Stimulated activated CD4-positive, alpha-beta T cell treated with anti-CD3 and anti-CD28 coated beads, Interleukin-1b, Interleukin-23, amount 100 ng/mL, for 4 hours (primary cell): ENCODE measurements around the gene B4GALT2.
A peak's percentile ranks its signal among the peaks of the same experiment; 100 is the strongest.

ENCODE experiments used
- DNase-seq, 2 donors: peaks; one replicate each; pipeline ENCODE4 v3.0.0-alpha.2; 2020; ENCODE audit warnings: low read depth in 2 of 2

Gene B4GALT2

GRCh38 chr1:43969746-43970466 lies 9.1 kb upstream of the B4GALT2 start, which contains the start of gene DPH2:
Gene DPH2 (plus strand): TSS chr1:43970010. CDS start chr1:43970176, 166 bp downstream.
- peak; percentile 91 to 94 for DNase-seq

GRCh38 chr1:43970502-43970901 lies 8.5 kb upstream of the B4GALT2 start:
- DNase-seq: no peak

GRCh38 chr1:43970911-43971310 lies 8.1 kb upstream of the B4GALT2 start:
- DNase-seq: no peak

DNA sequence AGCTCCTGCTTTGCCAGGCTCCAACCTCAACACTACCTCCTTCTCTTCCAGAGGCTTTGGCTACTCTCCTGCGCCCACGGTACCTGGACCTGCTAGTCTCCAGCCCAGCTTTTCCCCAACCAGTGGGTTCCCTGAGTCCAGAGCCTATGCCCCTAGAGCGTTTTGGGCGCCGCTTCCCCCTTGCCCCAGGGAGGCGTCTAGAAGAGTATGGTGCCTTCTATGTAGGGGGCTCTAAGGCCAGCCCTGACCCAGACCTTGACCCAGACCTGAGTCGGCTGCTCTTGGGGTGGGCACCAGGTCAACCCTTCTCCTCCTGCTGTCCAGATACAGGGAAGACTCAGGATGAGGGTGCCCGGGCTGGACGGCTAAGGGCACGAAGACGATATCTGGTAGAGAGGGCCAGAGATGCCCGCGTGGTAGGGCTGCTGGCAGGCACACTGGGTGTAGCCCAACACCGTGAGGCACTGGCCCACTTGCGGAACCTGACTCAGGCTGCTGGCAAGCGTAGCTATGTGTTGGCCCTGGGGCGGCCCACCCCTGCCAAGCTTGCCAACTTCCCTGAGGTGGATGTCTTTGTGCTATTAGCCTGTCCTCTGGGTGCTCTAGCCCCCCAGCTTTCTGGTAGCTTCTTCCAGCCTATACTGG lies 7.6 kb upstream of the B4GALT2 start:
- DNase-seq: no peak

DNA sequence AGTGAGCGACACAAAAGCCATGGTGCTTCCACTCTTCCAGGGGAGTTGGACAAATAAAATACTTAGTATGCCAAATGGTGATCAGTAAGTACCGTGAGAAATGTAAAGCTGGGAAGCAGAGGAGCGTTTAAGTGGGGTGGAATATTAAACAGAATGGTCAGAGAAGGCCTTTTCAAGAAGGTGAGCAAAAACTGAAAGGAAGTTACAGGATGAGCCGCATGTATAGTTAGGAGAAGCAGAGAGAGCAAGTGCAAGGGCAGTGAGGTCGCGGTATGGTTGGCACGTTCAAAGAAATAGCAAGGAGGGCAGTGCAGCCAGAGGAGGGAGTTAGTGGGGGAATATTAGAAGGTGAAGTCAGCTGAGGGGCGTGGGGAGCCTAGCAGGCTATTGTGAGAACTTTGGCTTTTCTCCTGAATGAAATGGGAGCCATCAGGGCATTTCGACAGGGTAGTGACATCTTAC lies 5.0 kb upstream of the B4GALT2 start:
- DNase-seq: no peak

DNA sequence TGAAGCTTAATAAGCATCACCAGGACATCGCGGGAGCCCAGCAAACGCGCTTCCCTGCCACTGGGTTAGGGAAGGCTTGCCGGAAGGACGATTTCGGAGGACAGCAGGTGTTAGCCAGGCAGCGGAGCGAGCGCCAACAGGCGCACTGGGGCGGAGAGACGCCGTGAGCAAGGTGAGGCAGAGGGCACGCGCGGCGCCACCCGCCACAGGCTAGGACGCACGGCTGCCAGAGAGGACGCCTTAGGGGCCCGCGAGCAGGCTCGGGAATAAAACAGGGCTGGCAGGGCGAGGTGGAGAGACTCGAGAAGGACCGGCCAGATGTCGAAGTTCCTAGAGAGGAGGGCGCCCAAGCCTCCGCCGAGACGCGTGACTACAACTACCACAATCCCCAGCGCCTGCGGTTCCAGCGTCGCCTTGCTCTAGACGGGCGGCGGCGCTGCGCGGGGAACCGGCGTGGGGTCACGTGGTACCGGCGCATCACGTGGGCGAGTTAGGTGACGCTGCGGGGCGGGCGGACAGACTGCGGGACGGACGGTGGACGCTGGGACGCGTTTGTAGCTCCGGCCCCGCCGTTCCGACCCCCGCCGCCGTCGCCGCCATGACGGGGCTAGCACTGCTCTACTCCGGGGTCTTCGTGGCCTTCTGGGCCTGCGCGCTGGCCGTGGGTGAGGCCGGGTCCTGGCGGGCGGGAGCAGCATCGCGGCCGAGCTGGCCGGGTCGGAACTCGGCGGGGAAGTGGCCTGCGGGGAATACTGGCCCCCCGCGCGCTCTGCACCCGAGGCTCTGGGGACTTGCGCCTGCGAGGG lies 4.4 kb upstream of the B4GALT2 start, which contains the start of gene ATP6V0B:
TSS of gene ATP6V0B (plus strand) at position 518 of the 806 bp plus-strand sequence. CDS start at position 599, 81 bp downstream.
- DNase-seq: peak; percentile 91 to 96

- DNase-seq: no peak
Measured at GRCh38 chr1:43975249-43975961, 3.6 kb upstream of the B4GALT2 start.

DNA sequence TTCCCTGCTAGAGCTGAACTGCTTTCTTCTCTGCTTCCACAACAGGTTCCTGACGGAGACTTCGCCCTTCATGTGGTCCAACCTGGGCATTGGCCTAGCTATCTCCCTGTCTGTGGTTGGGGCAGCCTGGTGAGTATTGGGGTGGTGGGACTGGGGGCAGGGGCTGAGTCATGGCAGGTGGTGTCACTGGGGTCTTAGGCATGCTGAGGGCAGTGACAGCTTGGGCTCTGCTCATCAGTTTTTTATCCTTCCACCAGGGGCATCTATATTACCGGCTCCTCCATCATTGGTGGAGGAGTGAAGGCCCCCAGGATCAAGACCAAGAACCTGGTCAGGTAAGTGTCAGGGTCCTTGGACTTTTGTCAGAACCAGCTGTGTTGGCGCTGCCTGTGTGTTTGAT lies 3.0 kb upstream of the B4GALT2 start:
- DNase-seq: no peak

DNA sequence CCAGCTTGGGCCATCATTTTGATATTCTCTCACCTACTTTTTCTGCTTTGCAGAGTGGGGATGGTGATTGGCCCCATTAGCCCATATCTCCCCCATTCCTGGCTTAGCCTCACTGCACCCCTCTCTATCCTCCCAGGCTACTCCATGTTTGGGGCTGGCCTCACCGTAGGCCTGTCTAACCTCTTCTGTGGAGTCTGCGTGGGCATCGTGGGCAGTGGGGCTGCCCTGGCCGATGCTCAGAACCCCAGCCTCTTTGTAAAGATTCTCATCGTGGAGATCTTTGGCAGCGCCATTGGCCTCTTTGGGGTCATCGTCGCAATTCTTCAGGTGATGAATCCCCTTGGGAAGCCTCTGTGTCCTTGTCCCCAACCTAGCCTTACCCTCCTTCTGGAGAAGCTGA lies 2.1 kb upstream of the B4GALT2 start:
- DNase-seq: no peak

GRCh38 chr1:43977376-43978263 lies 1.4 kb upstream of the B4GALT2 start:
- no peak for DNase-seq

DNA sequence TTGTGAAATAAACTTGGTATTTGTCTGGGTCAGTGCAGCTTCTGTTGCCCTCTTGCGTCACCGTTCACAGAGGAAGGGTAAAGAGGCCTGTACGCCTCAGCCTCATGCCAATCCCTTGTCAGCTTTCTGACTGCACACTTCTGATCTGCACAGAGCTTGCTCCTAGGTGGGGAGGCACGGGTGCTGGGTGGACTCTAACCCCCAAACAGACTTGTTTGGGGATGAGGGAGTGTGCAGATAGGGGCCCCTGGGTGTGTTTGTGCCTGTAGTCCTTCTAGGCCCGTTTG lies 803 bp upstream of the B4GALT2 start:
- DNase-seq: no peak

GRCh38 chr1:43979261-43979527 lies 184 bp downstream of the B4GALT2 start:
- no peak for DNase-seq

GRCh38 chr1:43979528-43980254 lies 681 bp downstream of the B4GALT2 start:
- peak in 1 of 2 donors; percentile 22 for DNase-seq

DNA sequence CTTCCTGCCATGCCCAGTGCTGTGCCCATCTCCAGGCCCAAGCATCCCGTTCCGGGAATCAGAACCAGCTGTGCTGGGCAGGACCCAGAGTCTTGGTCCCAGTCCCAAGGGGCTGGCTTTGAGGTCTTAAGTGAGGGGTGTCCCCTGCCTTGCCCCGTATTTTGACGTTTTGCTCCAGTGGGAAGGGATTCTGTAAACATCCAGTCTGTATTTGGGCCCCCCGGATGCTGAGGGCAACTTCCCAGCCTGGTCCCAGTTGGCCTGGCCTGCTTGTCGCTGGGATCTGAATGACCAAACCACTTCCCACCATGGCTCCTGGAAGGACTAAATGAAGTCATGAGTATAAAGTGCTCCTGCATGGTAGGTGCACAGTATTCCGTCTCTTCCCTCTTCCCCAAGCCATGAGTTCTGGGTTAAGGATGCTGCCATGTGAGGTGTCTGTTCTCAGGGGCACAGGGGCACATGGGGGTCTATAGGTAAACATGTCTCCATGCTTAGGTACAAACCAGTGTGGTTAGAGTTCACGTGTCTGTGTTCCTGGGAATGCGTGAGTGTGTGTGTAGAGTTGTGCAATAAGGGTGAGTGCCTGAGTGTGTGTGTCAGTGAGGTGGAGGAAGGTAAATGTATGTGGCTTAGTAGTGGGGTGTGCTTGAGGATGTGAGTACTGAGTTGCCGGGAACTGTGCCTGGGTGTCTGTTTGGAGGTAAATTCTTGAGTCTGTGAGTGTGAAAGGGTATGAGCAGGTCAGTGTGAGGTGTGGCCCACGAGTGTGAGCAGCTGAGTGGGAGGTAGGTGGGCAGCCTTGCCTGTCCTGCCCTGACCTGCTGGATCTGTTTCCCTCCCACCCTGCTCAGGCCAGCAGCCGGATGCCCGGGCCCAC lies 1.5 kb downstream of the B4GALT2 start:
- DNase-seq: no peak

DNA sequence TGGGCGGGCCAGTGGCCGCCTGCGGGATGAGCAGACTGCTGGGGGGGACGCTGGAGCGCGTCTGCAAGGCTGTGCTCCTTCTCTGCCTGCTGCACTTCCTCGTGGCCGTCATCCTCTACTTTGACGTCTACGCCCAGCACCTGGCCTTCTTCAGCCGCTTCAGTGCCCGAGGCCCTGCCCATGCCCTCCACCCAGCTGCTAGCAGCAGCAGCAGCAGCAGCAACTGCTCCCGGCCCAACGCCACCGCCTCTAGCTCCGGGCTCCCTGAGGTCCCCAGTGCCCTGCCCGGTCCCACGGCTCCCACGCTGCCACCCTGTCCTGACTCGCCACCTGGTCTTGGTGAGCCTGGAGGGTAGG lies 2.1 kb downstream of the B4GALT2 start:
- no peak for DNase-seq

GRCh38 chr1:43981636-43982035 lies 2.6 kb downstream of the B4GALT2 start:
- no peak for DNase-seq

- no peak for DNase-seq
Measured at GRCh38 chr1:43982241-43982640, 3.2 kb downstream of the B4GALT2 start.

DNA sequence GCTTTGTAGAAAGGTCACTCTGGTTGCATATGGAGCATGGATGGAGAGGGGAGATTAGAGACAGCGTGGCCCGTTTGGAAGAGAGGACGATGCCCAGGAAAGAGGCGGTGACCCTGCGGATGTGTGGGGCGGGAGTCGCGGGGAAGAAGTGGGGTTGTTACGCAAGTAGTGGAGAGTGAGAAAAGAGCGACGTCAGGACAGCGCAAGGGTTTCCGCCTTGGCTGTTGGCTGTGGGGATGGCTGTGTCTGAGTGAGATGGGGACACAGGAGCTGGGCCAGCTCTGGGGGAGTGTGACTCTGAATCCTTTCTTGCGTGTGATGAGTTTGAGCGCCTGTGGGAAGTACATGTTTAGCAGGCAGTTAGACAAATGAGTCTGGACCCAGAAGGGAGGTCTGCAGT lies 3.8 kb downstream of the B4GALT2 start:
- DNase-seq: no peak

GRCh38 chr1:43983253-43983899 lies 4.4 kb downstream of the B4GALT2 start:
- DNase-seq: no peak
